GM10847 (cell line): ENCODE measurements around the gene AHCYL2.

Experiments used
- POLR2A ChIP-seq: IDR thresholded peaks from 2 replicates; pipeline ENCODE4 v1.6.1; 2011; ENCODE audit not compliant: insufficient read length; ENCODE audit errors: extremely low read depth

AHCYL2 gene

DNA sequence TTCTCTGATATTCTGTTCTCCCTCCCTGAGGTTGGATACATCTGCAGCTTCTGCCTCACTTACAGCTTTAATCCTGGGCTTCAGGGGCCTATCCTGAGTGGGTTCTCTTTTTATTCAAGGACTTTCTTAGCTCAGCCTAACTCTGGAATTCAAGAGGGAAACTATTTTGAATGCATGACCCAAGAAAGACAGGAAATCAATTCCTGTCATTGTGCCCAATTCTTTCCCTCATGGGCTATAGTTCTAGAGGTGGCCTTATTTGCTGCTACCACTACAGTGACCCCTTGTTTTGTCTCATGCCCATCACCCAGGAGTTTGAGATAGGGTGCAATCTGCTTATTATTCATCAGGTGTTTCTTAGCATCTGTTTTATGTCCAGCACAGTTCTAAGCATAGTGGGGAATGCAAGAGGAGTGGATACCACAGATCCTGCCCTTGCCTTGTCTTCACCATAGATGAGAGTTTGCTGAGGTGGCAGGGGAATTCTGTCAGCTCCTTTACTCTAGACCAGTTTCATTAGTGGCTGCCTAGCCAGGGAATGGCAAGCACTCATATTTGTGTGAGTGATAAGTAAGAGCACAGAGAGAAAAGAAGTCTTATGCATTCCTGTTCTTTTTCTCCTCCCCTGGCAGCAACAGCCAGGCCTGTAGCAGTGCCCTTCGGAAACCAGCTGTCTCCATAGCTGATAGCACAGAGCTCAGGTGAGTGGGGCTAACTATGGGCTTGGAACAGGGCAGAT lies 228.8 kb downstream of the AHCYL2 start:
- no peak for TF ChIP-seq POLR2A

DNA sequence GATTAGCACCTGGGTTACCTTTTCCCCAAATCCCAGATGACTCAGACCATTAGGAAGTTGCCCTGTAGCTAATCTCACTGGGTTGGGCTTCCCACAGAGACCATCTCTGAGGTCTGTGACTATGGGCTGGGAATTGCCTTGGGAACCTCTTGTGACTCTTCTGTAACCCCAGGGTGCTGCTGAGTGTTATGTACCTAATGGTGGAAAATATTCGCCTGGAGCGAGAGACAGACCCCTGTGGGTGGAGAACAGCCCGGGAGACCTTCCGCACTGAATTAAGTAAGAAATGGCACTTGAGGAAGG lies 229.4 kb downstream of the AHCYL2 start:
- TF ChIP-seq POLR2A, result no peak

DNA sequence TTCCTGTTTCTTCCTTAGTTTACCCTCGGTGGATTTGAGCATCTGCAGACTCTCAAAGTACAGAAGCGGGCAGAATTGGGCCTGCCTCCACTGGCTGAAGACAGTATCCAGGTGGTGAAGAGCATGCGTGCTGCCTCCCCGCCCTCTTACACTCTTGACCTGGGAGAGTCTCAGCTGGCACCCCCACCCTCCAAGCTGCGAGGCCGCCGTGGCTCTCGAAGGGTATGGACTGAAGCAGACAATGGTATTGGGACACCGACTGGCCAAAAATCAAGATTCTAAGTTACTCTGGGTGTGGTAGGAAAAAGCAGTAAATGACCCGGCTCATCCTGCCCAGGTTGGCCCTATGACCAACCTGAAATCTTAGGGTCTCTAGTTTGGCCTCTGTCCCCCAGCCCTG lies 231.6 kb downstream of the AHCYL2 start:
- no peak for TF ChIP-seq POLR2A

DNA sequence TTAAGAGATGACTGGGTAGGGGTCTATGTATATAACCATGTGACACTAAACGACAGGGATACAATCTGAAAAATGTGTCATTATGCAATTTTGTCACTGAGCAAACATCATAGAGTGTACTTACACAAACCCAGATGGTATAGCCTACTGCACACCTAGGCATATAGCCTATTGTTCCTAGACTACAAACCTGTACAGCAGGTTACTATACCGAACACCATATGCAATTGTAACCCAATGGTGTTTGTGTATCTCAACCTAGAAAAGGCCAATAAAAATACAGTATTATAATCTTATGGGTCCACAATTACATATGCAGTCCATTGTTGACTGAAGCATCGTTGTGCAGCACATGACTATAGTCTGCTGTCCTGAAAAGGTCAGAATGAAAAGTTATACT lies 232.3 kb downstream of the AHCYL2 start:
- no peak for TF ChIP-seq POLR2A

DNA sequence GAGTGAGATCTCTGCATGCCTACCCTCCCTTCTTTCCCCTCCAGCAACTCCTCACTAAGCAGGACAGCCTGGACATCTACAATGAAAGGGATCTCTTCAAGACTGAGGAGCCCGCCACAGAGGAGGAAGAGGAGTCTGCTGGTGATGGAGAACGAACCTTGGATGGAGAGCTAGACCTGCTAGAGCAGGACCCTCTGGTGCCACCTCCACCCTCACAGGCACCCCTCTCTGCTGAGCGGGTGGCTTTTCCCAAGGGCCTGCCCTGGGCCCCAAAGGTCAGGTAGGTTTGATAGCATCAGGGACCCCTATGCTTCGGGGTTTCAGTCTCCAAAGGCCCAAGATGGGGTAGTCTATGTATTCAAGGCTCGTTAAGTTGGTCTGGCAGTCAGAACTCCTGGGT lies 233.3 kb downstream of the AHCYL2 start:
- no peak for TF ChIP-seq POLR2A

DNA sequence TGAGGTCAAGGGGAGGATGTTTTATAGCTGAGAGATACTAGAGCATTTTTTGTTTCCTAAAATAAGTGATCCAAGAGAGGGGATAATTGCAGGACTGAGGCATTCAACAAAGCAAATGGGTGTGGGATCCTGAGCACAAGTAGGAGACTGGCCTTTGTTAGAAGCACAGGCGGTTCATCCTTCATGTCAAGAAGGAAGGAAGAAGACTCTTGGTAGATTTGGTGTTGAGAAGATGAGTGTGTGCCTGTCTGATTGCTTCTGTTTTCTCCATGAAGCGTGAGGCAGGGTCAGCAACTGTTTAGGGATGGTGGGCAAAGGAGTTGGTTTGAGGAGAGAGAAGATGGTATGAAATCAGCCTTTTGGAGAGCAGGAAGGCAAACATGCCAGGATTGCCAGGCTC lies 237.0 kb downstream of the AHCYL2 start:
- TF ChIP-seq POLR2A, result no peak

DNA sequence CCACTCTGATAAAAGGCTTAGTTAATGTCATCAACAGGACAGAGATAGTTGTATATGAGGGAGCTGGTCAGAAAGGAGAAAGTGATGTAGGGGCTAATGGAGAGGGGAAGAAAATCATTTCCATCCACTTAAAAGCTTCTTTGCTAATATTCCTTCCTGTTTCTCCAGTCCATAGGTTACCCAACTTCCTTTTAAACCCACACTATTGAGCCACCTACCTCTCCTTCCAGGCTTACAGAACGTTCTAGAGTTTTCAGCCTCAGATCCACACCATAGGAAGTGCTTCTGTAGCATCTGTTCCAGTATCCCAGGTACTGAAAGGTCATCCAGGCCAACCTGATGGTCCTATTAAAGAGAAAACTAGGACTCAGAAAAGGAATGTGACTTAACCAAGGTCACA lies 237.6 kb downstream of the AHCYL2 start:
- TF ChIP-seq POLR2A, result no peak

DNA sequence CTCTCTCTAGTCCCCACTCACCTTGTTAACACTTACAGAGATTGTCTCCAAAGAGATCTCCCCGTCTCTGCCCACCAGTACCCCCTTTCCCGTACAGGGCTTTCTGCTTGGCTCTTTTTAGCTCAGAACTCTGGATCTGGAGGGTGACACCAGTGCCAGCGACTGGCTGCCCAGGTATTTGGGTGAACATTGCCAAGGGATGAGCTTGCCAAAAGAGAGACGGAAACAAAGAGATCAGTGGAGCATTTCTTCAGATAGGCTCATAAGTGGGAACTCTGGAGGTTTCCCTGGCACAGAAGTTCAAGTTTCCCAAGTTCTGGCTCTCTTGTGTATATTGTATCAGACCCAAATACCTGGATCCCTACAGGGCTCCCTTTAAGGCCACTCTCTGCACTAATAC lies 239.4 kb downstream of the AHCYL2 start:
- TF ChIP-seq POLR2A, result no peak

DNA sequence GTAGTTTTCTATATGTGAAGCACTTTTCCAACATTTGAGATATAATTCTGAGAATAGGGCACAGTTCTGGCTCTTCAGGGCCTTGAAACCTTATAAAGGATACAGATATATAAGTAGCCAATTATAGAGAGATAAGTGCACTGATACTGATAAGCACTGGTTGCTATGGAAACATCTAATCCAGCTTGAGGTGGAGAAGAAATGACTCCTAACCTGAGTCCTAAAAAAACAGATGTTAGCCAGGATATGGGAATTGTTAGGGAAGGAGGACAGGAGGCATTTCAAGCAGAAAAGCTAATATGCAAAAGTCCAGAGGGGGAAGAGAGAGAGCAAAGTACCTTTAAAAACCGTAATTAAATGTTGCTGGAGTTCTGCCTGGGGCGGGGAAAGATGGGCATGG lies 240.2 kb downstream of the AHCYL2 start:
- TF ChIP-seq POLR2A, result no peak

DNA sequence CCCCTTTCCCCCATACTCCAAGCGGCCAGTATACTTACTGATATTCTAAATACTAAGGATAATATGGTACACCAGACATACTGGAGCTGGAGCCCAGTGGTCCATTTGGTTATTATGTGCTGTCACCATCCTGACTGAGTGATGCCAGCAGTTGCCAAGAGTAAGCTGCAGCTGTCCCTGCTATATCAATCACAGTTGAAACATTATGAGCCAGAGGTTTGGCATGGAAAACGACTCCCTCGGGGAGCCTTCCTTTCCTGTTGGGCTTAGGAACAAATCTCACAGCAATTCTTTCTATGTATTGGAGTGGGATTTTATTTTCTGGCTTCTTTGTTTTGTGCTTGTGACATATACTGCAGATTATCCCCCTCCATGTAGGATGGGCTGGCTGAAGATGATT lies 242.0 kb downstream of the AHCYL2 start:
- no peak for TF ChIP-seq POLR2A

DNA sequence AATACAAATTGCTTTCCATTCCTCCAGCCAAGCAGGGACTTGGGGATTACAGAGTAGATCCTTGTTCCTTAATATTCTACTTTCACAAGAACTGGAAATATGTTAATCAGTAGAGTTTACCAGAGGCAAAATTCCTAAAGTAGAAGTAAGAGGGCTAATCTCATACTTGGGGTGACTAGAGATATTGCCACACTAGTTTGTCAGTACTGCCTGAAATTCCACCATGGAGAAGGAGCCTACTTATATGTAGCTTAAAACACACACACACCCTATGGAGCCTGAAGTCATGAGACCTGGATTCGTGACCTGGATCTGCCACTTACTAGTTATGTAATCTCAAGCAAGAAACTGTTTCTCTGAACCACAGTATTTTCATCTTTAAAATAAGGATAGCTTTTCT lies 243.3 kb downstream of the AHCYL2 start:
- no peak for TF ChIP-seq POLR2A

DNA sequence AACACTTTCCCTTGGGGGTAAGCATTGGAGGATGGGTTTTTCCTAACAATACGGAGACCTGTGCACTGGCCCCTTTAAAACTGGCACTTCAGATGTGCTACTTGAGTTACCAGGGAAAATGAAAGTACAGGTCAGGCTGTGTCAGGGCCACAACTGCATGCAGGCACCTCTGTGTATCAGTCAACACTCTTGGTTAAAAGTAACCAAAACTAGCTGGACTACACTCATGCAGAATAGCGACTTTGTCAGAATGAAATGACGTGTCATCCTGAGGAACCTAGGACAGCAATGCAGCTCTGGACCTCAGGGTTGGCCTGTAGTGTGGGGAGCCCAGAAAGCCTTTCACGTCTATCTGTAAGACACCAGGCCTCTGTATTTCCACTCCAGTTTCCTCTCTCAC lies 243.7 kb downstream of the AHCYL2 start:
- TF ChIP-seq POLR2A, result no peak

DNA sequence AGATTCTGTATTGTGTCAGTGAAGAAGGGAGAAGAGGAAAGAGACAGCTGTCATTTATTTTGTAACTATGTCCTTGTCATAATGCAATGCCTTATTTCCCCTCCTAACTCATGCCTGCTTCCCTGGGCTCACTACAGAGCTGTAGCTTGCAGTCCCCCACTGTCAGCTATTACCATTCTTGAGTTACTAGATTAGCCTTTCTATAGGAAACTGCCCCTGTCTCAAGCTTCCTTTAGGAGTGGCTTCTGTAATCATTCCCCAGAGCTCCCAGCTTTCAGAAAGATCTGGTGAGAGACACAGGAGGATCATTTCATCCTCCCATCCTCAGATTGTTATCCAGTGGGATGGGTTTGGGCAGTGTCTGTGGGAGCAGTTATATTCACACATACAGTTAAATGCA lies 245.1 kb downstream of the AHCYL2 start:
- TF ChIP-seq POLR2A, result no peak

DNA sequence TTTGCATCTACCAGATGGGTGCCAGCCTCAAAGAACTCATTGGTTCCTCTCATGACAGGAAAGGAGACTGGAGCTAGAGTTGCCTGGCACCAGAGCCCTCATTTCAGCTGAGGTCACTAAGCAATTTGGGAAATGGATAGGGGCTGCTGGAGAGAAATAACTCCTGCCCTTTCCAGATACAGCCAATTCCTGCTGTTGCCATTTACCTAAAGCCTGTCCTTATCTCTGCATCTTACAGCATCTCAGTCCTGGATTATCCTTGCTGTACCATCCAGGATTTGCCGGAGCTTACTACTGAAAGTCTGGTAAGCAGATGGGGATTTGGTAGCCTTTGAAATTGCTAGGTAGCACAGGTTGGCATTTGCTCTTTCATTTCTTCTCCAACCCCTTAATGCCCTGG lies 245.6 kb downstream of the AHCYL2 start:
- no peak for TF ChIP-seq POLR2A

DNA sequence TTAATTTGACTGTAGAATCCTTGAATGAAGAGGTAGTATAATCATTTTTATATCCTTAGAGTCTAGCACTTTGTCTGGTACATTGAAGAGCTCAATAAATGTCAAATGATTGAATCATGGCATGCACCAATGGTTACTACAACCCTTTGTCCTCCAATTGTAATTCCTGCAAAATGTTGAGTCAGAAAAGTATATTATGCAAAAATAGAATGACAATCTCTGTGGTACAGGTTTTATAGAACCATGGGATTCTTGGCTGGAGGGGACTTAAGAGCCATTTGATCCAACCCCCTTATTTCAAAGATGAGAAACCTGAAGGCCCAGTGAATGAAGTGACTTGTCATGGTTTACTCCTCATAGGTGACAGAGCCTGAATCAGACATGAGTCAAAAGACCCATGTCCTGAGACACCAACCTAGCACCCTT lies 246.6 kb downstream of the AHCYL2 start:
- no peak for TF ChIP-seq POLR2A
